Pons (tissue), 1 donor: ENCODE data around the gene WNT11.

ENCODE experiments used
- DNase-seq: peaks from one replicate; pipeline ENCODE4 v3.0.0-alpha.2; 2016; ENCODE audit warnings: low spot score

The WNT11 gene

GRCh38 chr11:76153571-76153923 is 52.8 kb downstream of the WNT11 start:
- peak; percentile 56 for DNase-seq

- no peak for DNase-seq
Measured at GRCh38 chr11:76152741-76153570, 53.3 kb downstream of the WNT11 start.

GRCh38 chr11:76152086-76152681 is 54.1 kb downstream of the WNT11 start:
- peak; percentile 86 for DNase-seq

- DNase-seq: no peak
Measured at GRCh38 chr11:76151556-76152085, 54.7 kb downstream of the WNT11 start.

GRCh38 chr11:76150141-76150540 is 56.2 kb downstream of the WNT11 start:
- DNase-seq: no peak

- no peak for DNase-seq
Measured at GRCh38 chr11:76149713-76150112, 56.6 kb downstream of the WNT11 start.

GRCh38 chr11:76148941-76149613 is 57.2 kb downstream of the WNT11 start:
- no peak for DNase-seq

GRCh38 chr11:76148231-76148630 is 58.1 kb downstream of the WNT11 start:
- DNase-seq: no peak

GRCh38 chr11:76147106-76147740 is 59.1 kb downstream of the WNT11 start:
- DNase-seq: no peak

- DNase-seq: no peak
Measured at GRCh38 chr11:76143274-76143673, 63.0 kb downstream of the WNT11 start.

- DNase-seq: no peak
Measured at GRCh38 chr11:76141901-76142588, 64.3 kb downstream of the WNT11 start.

GRCh38 chr11:76140912-76141574 is 65.3 kb downstream of the WNT11 start:
- no peak for DNase-seq

- no peak for DNase-seq
Measured at GRCh38 chr11:76139314-76139713, 67.0 kb downstream of the WNT11 start.
